ENCODE measurements around the gene ASH1L. TPM values are rescaled to one million over a fixed set of nuclear protein-coding genes. Genes with fewer than 3 reads are reported as not detected.

The ASH1L gene
- total and polyA plus RNA-seq, 9 of the 15 experiments (the other 6 are each of a cell fraction or from before 2014, with no cell fraction given): 2.0 to 23.3 (median 14.6) TPM

GRCh38 chr1:155320661-155321617, 241.7 kb downstream of the ASH1L start, which contains the start of gene RUSC1:
TSS of gene RUSC1 (plus strand) at chr1:155320894. CDS start at chr1:155321774, 880 bp downstream.
- no peak within 1 kb of the TSS for H3K4me3 ChIP-seq
- peaks cover 14 to 58% of the 10 kb centered on the region in 2 experiments; a peak in 4 of 5 replicates for H3K4me1 ChIP-seq (replicated peaks in 1 of 2; ENCODE audit: control insufficient read depth in 2 of 2, insufficient read depth in 2 of 2, low read length in 2 of 2)
- peak within 1 kb of the TSS; percentile 53; the same call in 2 of the 3 replicates for H3K27ac ChIP-seq (ENCODE audit: extremely low read depth, low read depth, low read length)
- POLR2A ChIA-PET: interaction anchor here (0.7 to 5.7 kb wide), 13 partner anchors 9 to 242 kb away, joined by 3 to 30 read pairs (median 4); partner anchors contain the start of genes ASH1L, CLK2, ENTREP3 and FDPS
- no TSS peak for BruUV-seq (replicated peaks)
- WGBS (ENCODE audit: insufficient coverage, low coverage, missing lambda C conversion rate): 55% methylated on average over 51 of the region's 51 CpGs
- H3K4me2 ChIP-seq (ENCODE audit: insufficient read depth, low read length): peak within 1 kb of the TSS; percentile 40
- peaks cover 17% of the 10 kb centered on the region for H3K79me2 ChIP-seq (ENCODE audit: control insufficient read depth, insufficient read depth, low read length)
- H4K20me1 ChIP-seq (replicated peaks; ENCODE audit: control insufficient read depth, insufficient read depth, low read length): peaks cover 14% of the 10 kb centered on the region
- H3K36me3 ChIP-seq (ENCODE audit: control insufficient read depth, insufficient read depth, low read length): peaks cover 52% of the 10 kb centered on the region
- peak; percentile 18 for ATAC-seq
- in situ Hi-C loops (cut with MboI) (loop anchor here (25.0 kb wide), 1 partner anchor 1416 kb away; the partner anchor contains the start of genes ISG20L2, METTL25B and MRPL24), intact Hi-C loops (cut with micrococcal nuclease) (loop anchor here (10.0 kb wide), 1 partner anchor 274 kb away; no protein-coding TSS in a partner anchor)
- peak; percentile 77 for FAIRE-seq
- H2AFZ ChIP-seq (ENCODE audit: low read depth, low read length): no peak within 1 kb of the TSS
- peak within 1 kb of the TSS in 1 of 2 experiments; percentile 67; a peak in 3 of 4 replicates for H3K9ac ChIP-seq (ENCODE audit: insufficient read depth in 1 of 2, low read depth in 2 of 2, low read length in 2 of 2)
- H3K27me3 ChIP-seq (ENCODE audit: control insufficient read depth in 2 of 2, insufficient read depth in 2 of 2, low read length in 2 of 2): no peaks in the 10 kb centered on the region
- peaks cover 4% of the 10 kb centered on the region for H3K9me1 ChIP-seq (ENCODE audit: control insufficient read depth, insufficient read depth, low read length)
- DNase-seq (ENCODE audit: extremely low read depth in 1 of 4, low spot score in 3 of 4): peak; percentile 75 to 79 (median 78)
- CTCF ChIA-PET (ENCODE audit: low intra/inter-chr PET ratio): no interaction called here
- H3K9me3 ChIP-seq (replicated peaks; ENCODE audit: control insufficient read depth, insufficient read depth, low read depth, low read length): no peaks in the 10 kb centered on the region
- TF ChIP-seq ZNF707 (CRISPR knock-in tag; conservative IDR thresholded peaks at IDR 0.05) (no peak), NR1H2 (CRISPR knock-in tag; IDR thresholded peaks at IDR 0.05) (no peak), CHCHD3 (CRISPR knock-in tag; IDR thresholded peaks at IDR 0.05) (no peak), KLF1 (tag; IDR thresholded peaks at IDR 0.05) (no peak), GTF2E2 (tag; IDR thresholded peaks at IDR 0.05) (no peak), FOSL1 (tag; conservative IDR thresholded peaks at IDR 0.05) (no peak), TSC22D4 (tag; IDR thresholded peaks at IDR 0.05) (no peak), ZNF143 (CRISPR knock-in tag; IDR thresholded peaks at IDR 0.05) (no peak), MECOM (CRISPR knock-in tag; IDR thresholded peaks at IDR 0.05) (no peak), SP2 (IDR thresholded peaks at IDR 0.05; ENCODE audit: extremely low read depth, low read depth, low read length, poor library complexity, severe bottlenecking) (no peak), BACH1 (tag; IDR thresholded peaks at IDR 0.05) (no peak), HNRNPH1 (optimal IDR thresholded peaks at IDR 0.05; ENCODE audit: low read depth, low read length) (no peak), CREBBP (IDR thresholded peaks at IDR 0.05; ENCODE audit: low read depth, low read length) (no peak), HOXB6 (CRISPR knock-in tag; IDR thresholded peaks at IDR 0.05; ENCODE audit: borderline replicate concordance) (no peak), FOXJ3 (CRISPR knock-in tag; IDR thresholded peaks at IDR 0.05) (no peak), GABPB1 (CRISPR knock-in tag; IDR thresholded peaks at IDR 0.05) (no peak), ZNF12 (CRISPR knock-in tag; IDR thresholded peaks at IDR 0.05) (no peak), OTX1 (CRISPR knock-in tag; IDR thresholded peaks at IDR 0.05) (0 out of 2 replicates have a peak, but pooled peaks have one; percentile 45), TEAD2 (tag; IDR thresholded peaks at IDR 0.05) (no peak), IFI16 (CRISPR knock-in tag; IDR thresholded peaks at IDR 0.05) (no peak)
- TF ChIP-seq, protein P1, sequence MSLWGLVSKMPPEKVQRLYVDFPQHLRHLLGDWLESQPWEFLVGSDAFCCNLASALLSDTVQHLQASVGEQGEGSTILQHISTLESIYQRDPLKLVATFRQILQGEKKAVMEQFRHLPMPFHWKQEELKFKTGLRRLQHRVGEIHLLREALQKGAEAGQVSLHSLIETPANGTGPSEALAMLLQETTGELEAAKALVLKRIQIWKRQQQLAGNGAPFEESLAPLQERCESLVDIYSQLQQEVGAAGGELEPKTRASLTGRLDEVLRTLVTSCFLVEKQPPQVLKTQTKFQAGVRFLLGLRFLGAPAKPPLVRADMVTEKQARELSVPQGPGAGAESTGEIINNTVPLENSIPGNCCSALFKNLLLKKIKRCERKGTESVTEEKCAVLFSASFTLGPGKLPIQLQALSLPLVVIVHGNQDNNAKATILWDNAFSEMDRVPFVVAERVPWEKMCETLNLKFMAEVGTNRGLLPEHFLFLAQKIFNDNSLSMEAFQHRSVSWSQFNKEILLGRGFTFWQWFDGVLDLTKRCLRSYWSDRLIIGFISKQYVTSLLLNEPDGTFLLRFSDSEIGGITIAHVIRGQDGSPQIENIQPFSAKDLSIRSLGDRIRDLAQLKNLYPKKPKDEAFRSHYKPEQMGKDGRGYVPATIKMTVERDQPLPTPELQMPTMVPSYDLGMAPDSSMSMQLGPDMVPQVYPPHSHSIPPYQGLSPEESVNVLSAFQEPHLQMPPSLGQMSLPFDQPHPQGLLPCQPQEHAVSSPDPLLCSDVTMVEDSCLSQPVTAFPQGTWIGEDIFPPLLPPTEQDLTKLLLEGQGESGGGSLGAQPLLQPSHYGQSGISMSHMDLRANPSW (CRISPR knock-in tag; IDR thresholded peaks at IDR 0.05): no peak
